ENCODE results near the gene ZC3HAV1. TPM values are rescaled to one million over a fixed set of nuclear protein-coding genes. Genes with fewer than 3 reads are reported as not detected.

Gene ZC3HAV1
- polyA plus RNA-seq, 1 donor (not counting 4 experiments of a cell fraction or from before 2014, with no cell fraction given): 31.7 TPM

- TF ChIP-seq EZH2 (IDR thresholded peaks at IDR 0.05; ENCODE audit: low read length) (no peak), CTCF (optimal IDR thresholded peaks at IDR 0.05 in 1 of 3, IDR thresholded peaks at IDR 0.05 in 1 of 3, conservative IDR thresholded peaks at IDR 0.05 in 1 of 3; ENCODE audit: extremely low read depth in 1 of 3, insufficient read depth in 2 of 3, low read length in 3 of 3) (no peak)
- Histone ChIP-seq H2AFZ (ENCODE audit: control insufficient read depth, low read length) (no peak overlapping the region), H3K4me3 (ENCODE audit: control insufficient read depth in 2 of 3, extremely low read depth in 1 of 3, insufficient read depth in 2 of 3, low read depth in 1 of 3, low read length in 3 of 3) (no peak overlapping the region), H3K9me3 (ENCODE audit: control insufficient read depth, low read depth, low read length) (no peaks in the 10 kb centered on the region), H3K79me2 (ENCODE audit: control insufficient read depth, insufficient read depth, low read length) (peaks cover 27% of the 10 kb centered on the region), H3K4me1 (ENCODE audit: control insufficient read depth, extremely low read depth, insufficient read depth, low read length) (no peaks in the 10 kb centered on the region), H3K9me1 (ENCODE audit: control insufficient read depth, extremely low read depth, insufficient read depth, low read length) (no peaks in the 10 kb centered on the region), H3K27me3 (ENCODE audit: control insufficient read depth, extremely low read depth, insufficient read depth, low read length) (no peaks in the 10 kb centered on the region), H3K9ac (ENCODE audit: control insufficient read depth, extremely low read depth, insufficient read depth, low read length) (no peak overlapping the region), H3K27ac (ENCODE audit: control insufficient read depth, insufficient read depth, low read length) (no peak overlapping the region), H3K4me2 (ENCODE audit: control insufficient read depth, extremely low read depth, insufficient read depth, low read depth, low read length) (no peak overlapping the region), H3K36me3 (ENCODE audit: control insufficient read depth in 2 of 2, extremely low read depth in 1 of 2, insufficient read depth in 2 of 2, low read length in 2 of 2) (peaks cover 28 to 37% of the 10 kb centered on the region in 2 experiments), H4K20me1 (ENCODE audit: control insufficient read depth, extremely low read depth, insufficient read depth, low read length) (peaks cover 6% of the 10 kb centered on the region)
- FAIRE-seq (no peak), DNase-seq (ENCODE audit: low read depth, low spot score) (no peak)
- dilution Hi-C loops (cut with MboI; ENCODE audit: extremely low pct_ligation_motif_present, low sequenced_read_pairs): no loop called here
Measured at GRCh38 chr7:139080905-139081304, 28.6 kb downstream of the ZC3HAV1 start.

GRCh38 chr7:139079861-139080260 is 29.7 kb downstream of the ZC3HAV1 start:
- H3K79me2 ChIP-seq (ENCODE audit: control insufficient read depth, insufficient read depth, low read length): peaks cover 21% of the 10 kb centered on the region
- H2AFZ ChIP-seq (ENCODE audit: control insufficient read depth, low read length): no peak overlapping the region
- TF ChIP-seq EZH2 (IDR thresholded peaks at IDR 0.05; ENCODE audit: low read length) (no peak), CTCF (optimal IDR thresholded peaks at IDR 0.05 in 1 of 3, IDR thresholded peaks at IDR 0.05 in 1 of 3, conservative IDR thresholded peaks at IDR 0.05 in 1 of 3; ENCODE audit: extremely low read depth in 1 of 3, insufficient read depth in 2 of 3, low read length in 3 of 3) (no peak)
- H3K9ac ChIP-seq (ENCODE audit: control insufficient read depth, extremely low read depth, insufficient read depth, low read length): no peak overlapping the region
- no peaks in the 10 kb centered on the region for H3K27me3 ChIP-seq (ENCODE audit: control insufficient read depth, extremely low read depth, insufficient read depth, low read length)
- FAIRE-seq (no peak), DNase-seq (ENCODE audit: low read depth, low spot score) (no peak)
- H4K20me1 ChIP-seq (ENCODE audit: control insufficient read depth, extremely low read depth, insufficient read depth, low read length): peaks cover 6% of the 10 kb centered on the region
- H3K9me3 ChIP-seq (ENCODE audit: control insufficient read depth, low read depth, low read length): no peaks in the 10 kb centered on the region
- dilution Hi-C loops (cut with MboI; ENCODE audit: extremely low pct_ligation_motif_present, low sequenced_read_pairs): no loop called here
- H3K9me1 ChIP-seq (ENCODE audit: control insufficient read depth, extremely low read depth, insufficient read depth, low read length): no peaks in the 10 kb centered on the region
- peaks cover 29 to 32% of the 10 kb centered on the region in 2 experiments for H3K36me3 ChIP-seq (ENCODE audit: control insufficient read depth in 2 of 2, extremely low read depth in 1 of 2, insufficient read depth in 2 of 2, low read length in 2 of 2)
- H3K27ac ChIP-seq (ENCODE audit: control insufficient read depth, insufficient read depth, low read length): no peak overlapping the region
- no peak overlapping the region for H3K4me2 ChIP-seq (ENCODE audit: control insufficient read depth, extremely low read depth, insufficient read depth, low read depth, low read length)
- H3K4me1 ChIP-seq (ENCODE audit: control insufficient read depth, extremely low read depth, insufficient read depth, low read length): peaks cover 1% of the 10 kb centered on the region
- H3K4me3 ChIP-seq (ENCODE audit: control insufficient read depth in 2 of 3, extremely low read depth in 1 of 3, insufficient read depth in 2 of 3, low read depth in 1 of 3, low read length in 3 of 3): no peak overlapping the region
